ENCODE measurements around the gene COL4A2. TPM values are rescaled to one million over a fixed set of nuclear protein-coding genes. Genes with fewer than 3 reads are reported as not detected.

COL4A2 gene
- polyA plus RNA-seq, 2 of the 4 experiments (the other 2 are of a cell fraction): 46.9 to 119 TPM

GRCh38 chr13:110470272-110471009, 163.4 kb downstream of the COL4A2 start:
- ChIA-PET POLR2A (no interaction called here), CTCF (no interaction called here)
- no peaks in the 10 kb centered on the region for H3K4me1 ChIP-seq
- DNase-seq (ENCODE audit: low read depth in 1 of 2, low spot score in 1 of 2) (no peak), FAIRE-seq (no peak), ATAC-seq (no peak)
- WGBS (ENCODE audit: missing lambda C conversion rate): 89% methylated on average over 13 of the region's 14 CpGs
- H3K4me2 ChIP-seq: no peak overlapping the region
- TF ChIP-seq NFE2L2 (conservative IDR thresholded peaks at IDR 0.05; ENCODE audit: low read length) (no peak), HDAC2 (IDR thresholded peaks at IDR 0.05) (no peak), HOXA7 (CRISPR knock-in tag; IDR thresholded peaks at IDR 0.05) (no peak), PBX3 (IDR thresholded peaks at IDR 0.05) (no peak), HOXB5 (CRISPR knock-in tag; IDR thresholded peaks at IDR 0.05) (no peak), CBX2 (IDR thresholded peaks at IDR 0.05; ENCODE audit: borderline replicate concordance, low read depth) (no peak), PHF8 (IDR thresholded peaks at IDR 0.05; ENCODE audit: borderline replicate concordance, low read depth) (no peak), CHD2 (IDR thresholded peaks at IDR 0.05; ENCODE audit: low read length, partially characterized antibody) (no peak), POLR2AphosphoS2 (conservative IDR thresholded peaks at IDR 0.05; ENCODE audit: low read length) (no peak), EHF (CRISPR knock-in tag; IDR thresholded peaks at IDR 0.05) (no peak)
- H3K4me3 ChIP-seq: no peak overlapping the region
- no peak overlapping the region for H3K27ac ChIP-seq
- no peaks in the 10 kb centered on the region for H3K9me3 ChIP-seq

- ChIA-PET POLR2A (no interaction called here), CTCF (no interaction called here)
- H3K4me2 ChIP-seq: no peak overlapping the region
- no peak overlapping the region for H3K27ac ChIP-seq
- no peak for DNase-seq (ENCODE audit: low read depth in 1 of 2, low spot score in 1 of 2)
- no peaks in the 10 kb centered on the region for H3K9me3 ChIP-seq
- WGBS (ENCODE audit: missing lambda C conversion rate): 84% methylated on average over 14 of the region's 14 CpGs
- H3K4me1 ChIP-seq: no peaks in the 10 kb centered on the region
- ATAC-seq: no peak
- TF ChIP-seq FOXS1 (CRISPR knock-in tag; IDR thresholded peaks at IDR 0.05) (no peak), KDM1A (IDR thresholded peaks at IDR 0.05; ENCODE audit: low read depth) (no peak), ZNF302 (CRISPR knock-in tag; IDR thresholded peaks at IDR 0.05) (no peak), POLR2A (IDR thresholded peaks at IDR 0.05; ENCODE audit: low read length) (no peak), EHF (CRISPR knock-in tag; IDR thresholded peaks at IDR 0.05) (no peak), HOXB13 (CRISPR knock-in tag; IDR thresholded peaks at IDR 0.05; ENCODE audit: low read depth) (no peak), RFX5 (IDR thresholded peaks at IDR 0.05) (no peak), SREBF2 (IDR thresholded peaks at IDR 0.05) (no peak), FOSL2 (IDR thresholded peaks at IDR 0.05) (no peak), FOSL2 (CRISPR knock-in tag; IDR thresholded peaks at IDR 0.05) (no peak), TFCP2L1 (CRISPR knock-in tag; IDR thresholded peaks at IDR 0.05) (no peak), BCL3 (IDR thresholded peaks at IDR 0.05) (no peak), SMC3 (IDR thresholded peaks at IDR 0.05) (no peak), JUNB (IDR thresholded peaks at IDR 0.05) (no peak), HOXA7 (CRISPR knock-in tag; IDR thresholded peaks at IDR 0.05) (no peak)
- no peak overlapping the region for H3K4me3 ChIP-seq
- no peak for FAIRE-seq
These were observed 164.2 kb downstream of the COL4A2 start for GRCh38 chr13:110471156-110471832.

- Histone ChIP-seq H3K9me3 (no peaks in the 10 kb centered on the region), H3K27ac (no peak overlapping the region), H3K4me3 (no peak overlapping the region), H3K4me1 (no peaks in the 10 kb centered on the region), H3K4me2 (no peak overlapping the region)
- no peak for TF ChIP-seq SMC3 (IDR thresholded peaks at IDR 0.05)
- TF ChIP-seq KDM1A (IDR thresholded peaks at IDR 0.05; ENCODE audit: low read depth): no peak
- no peak for TF ChIP-seq GATA3 (IDR thresholded peaks at IDR 0.05; ENCODE audit: borderline replicate concordance)
- no peak for TF ChIP-seq ATOH8 (CRISPR knock-in tag; IDR thresholded peaks at IDR 0.05; ENCODE audit: low read depth)
- TF ChIP-seq KDM5A (IDR thresholded peaks at IDR 0.05): no peak
- no peak for TF ChIP-seq RNF2 (IDR thresholded peaks at IDR 0.05; ENCODE audit: borderline replicate concordance, low read depth)
- TF ChIP-seq RAD21 (conservative IDR thresholded peaks at IDR 0.05 in 1 of 2, IDR thresholded peaks at IDR 0.05 in 1 of 2): no peak
- TF ChIP-seq MAFK (IDR thresholded peaks at IDR 0.05; ENCODE audit: partially characterized antibody): no peak
- TF ChIP-seq JUNB (IDR thresholded peaks at IDR 0.05): no peak
- TF ChIP-seq NR3C1 (IDR thresholded peaks at IDR 0.05): no peak
- no peak for TF ChIP-seq HES2 (IDR thresholded peaks at IDR 0.05)
- TF ChIP-seq CEBPB (IDR thresholded peaks at IDR 0.05): no peak
- no peak for TF ChIP-seq MYC (IDR thresholded peaks at IDR 0.05; ENCODE audit: borderline replicate concordance, low read length)
- TF ChIP-seq TFCP2L1 (CRISPR knock-in tag; IDR thresholded peaks at IDR 0.05): no peak
- 93% methylated on average over 6 of the region's 7 CpGs for WGBS (ENCODE audit: missing lambda C conversion rate)
- ChIA-PET CTCF (no interaction called here), POLR2A (no interaction called here)
- DNase-seq (ENCODE audit: low read depth in 1 of 2, low spot score in 1 of 2) (no peak), FAIRE-seq (no peak), ATAC-seq (no peak)
These were observed 164.7 kb downstream of the COL4A2 start for GRCh38 chr13:110471833-110472162.
